Measurements from ENCODE around the gene CTSD.

GRCh38 chr11:1754376-1755150, 9.2 kb downstream of the CTSD start:
- TF ChIP-seq POLR2A (IDR thresholded peaks at IDR 0.05; ENCODE audit: low read length) (no peak), GATA1 (IDR thresholded peaks at IDR 0.05; ENCODE audit: low read depth, low read length) (no peak)
